ENCODE data around the gene IL13RA1.
"Not testable (repeated sequence)": the region's sequence is repeated elsewhere in the genome, so short reads cannot be mapped to it uniquely, and the experiment has no call there.

Gene IL13RA1

DNA sequence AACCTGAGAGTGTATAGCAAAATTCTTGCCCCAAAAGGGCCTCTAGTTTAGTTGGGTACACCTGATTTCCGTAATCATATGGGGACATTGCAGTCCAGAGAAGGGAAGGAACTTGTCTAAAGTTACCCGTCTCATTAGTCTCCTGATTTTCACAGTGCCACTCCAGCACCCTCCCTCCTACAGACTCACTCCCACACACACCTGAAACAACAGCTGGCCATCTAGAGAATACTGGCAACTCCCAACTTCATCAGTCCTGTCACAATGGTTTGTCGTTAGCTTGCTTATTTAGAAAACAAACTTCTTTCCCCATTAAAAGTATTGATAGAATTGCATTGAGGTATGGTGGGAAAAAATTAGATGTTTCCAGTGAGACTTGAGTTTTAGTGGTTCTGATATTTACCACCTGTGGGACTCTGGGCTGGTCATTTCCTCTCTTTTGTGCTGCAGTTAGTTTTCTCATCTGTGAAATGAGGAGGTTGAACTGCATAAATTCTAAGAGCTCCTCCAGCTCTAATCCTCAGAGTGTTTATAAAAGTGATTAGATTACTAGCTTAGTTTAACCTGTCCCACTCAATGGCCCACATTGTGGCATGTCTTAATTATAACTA is 1.7 kb downstream of the IL13RA1 start:
- DNase-seq (ENCODE audit: low spot score), result no peak

- no peak for DNase-seq (ENCODE audit: low spot score)
These were observed 3.3 kb downstream of the IL13RA1 start for GRCh38 chrX:118730500-118731247.

DNA sequence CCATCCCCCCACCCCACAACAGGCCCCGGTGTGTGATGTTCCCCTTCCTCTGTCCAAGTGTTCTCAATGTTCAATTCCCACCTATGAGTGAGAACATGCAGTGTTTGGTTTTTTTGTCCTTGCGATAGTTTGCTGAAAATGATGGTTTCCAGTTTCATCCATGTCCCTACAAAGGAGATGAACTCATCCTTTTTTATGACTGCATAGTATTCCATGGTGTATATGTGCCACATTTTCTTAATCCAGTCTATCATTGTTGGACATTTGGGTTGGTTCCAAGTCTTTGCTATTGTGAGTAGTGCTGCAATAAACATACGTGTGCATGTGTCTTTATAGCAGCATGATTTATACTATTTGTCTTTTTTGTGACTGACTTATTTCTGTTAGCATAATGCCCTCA is 5.1 kb downstream of the IL13RA1 start:
- not testable (repeated sequence) for DNase-seq (ENCODE audit: low spot score)

GRCh38 chrX:118734909-118735308 is 7.5 kb downstream of the IL13RA1 start:
- no peak for DNase-seq (ENCODE audit: low spot score)

DNA sequence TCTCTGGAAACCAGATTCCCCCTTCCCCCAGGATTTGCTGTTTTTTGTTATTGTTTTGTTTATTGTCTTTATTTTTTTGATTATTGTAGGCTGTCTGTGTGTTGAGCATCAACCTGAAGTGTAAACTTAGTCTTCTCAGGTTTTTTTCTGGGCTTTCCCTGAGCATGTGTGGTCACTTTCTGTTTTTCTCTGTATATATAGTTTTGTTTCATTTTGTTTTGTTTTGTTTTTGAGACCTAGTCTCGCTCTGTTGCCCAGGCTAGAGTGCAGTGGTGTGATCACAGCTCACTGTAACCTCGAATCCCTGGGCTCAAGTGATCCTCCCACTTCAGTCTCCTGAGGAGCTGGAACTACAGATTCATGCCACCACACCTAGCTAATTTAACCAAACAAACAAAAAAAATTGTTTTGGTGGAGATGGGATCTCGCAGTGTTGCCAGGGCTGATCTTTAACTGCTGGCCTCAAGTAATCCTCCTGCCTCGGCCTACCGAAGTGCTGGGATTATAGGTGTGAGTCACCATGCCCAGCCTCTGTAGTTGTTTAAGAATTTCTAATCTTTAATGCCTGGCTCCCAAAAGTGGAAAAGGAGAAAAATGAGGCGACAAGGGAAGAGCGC is 9.1 kb downstream of the IL13RA1 start:
- no peak for DNase-seq (ENCODE audit: low spot score)

DNA sequence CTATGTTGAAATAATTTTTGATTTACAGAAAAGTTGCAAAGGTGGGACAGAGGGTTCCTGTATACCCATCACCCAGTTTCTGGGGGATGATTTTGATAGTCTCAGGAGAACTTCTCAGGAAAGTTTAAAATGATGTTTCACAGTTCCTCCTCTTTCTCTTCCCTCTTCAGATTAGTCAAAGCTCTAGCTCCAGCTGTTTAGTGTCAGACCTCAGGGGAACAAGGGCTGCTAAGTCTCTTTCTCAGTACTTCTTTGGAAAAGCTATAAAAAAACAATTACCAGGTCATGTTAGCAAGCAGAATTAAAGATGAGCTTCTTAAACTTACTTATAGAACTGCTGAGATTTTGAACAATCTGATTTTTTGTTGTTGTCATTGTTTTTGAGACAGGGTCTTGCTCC is 12.2 kb downstream of the IL13RA1 start:
- no peak for DNase-seq (ENCODE audit: low spot score)

DNA sequence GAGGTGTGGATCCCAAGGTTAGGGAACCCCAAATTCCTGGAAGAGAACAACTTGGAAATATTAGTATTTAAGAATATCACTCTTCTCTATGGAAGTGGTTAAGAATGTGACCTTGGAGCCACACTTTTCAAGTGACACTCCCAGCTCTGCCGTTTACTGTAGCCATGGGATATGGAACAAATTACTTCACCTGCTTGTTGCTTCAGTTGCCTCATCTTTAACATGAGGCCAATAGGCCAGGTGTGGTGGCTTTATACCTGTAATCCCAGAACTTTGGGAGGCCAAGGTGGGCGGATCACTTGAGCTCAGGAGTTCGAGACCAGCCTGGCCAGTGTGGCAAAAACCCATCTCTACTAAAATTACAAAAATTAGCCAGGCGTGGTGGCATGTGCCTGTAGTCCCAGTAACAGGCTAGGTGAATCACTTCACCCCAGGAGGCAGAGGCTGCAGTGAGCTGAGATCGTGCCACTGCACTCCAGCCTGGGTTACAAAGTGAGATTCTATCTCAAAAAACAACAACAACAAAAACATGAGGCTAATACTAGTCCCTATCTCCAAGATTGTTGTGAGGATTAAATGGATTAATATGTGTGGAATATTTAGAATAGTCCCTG is 13.0 kb downstream of the IL13RA1 start:
- no peak for DNase-seq (ENCODE audit: low spot score)

GRCh38 chrX:118742176-118742575 is 14.8 kb downstream of the IL13RA1 start:
- no peak for DNase-seq (ENCODE audit: low spot score)

DNA sequence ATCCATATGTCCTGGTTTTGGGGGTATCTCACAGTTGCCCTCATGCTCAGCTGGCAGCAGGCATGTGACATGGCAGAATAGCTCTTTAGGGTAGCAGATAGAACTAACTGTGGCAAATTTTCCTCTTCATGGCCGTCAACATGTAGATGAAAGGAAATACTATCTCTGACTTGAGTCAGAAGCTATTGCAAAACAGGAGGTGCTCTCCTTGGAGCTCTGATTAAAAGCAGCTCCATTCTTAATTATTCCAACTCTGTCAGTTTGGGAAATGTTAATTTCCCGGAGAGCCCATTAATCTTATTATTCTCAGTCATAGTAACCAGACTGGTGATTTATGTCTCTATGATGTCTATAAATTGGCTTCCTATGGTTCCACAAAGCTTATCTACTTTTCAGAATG is 18.2 kb downstream of the IL13RA1 start:
- no peak for DNase-seq (ENCODE audit: low spot score)

DNA sequence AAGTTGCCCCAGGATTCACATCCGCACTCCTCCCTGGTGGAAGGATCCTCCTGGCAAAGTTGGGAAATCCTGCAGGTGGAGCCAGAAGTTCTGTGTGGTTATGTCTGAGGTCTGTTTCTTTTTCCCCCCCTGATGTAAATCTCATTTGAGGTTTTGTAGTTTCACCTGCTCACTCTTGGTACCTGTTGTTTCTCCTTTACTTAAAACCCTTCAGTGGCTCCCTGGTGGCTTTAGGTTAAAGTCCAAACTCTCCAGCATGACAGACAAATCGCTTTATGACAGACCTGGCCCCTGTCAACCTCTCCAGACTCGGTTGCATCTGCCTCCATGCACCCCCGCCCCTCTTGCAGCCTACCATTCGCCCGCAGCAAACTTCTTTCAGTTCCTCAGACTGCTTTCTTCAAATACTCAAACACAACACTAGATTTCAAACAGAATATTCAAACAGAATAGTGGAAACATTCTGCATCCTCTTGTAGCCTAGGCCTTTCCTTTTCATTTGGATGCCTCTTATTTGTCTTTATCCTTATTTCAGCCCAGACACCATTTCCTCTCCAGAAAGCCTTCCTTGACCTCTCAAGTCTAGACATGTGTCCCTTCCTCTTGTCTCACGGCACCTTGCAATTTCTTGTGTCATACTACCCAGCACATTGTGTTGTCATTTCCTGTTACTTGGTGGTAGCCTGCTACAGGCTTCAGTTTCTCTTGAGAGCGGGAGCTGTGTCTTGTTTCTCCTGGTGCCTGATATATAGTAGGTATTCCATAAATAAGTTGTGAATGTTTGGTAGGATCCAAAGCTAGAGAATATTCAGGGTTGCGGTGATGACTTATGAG is 24.8 kb downstream of the IL13RA1 start:
- no peak for DNase-seq (ENCODE audit: low spot score)

- DNase-seq (ENCODE audit: low spot score), result no peak
These were observed 28.2 kb downstream of the IL13RA1 start for GRCh38 chrX:118755633-118756032.

DNA sequence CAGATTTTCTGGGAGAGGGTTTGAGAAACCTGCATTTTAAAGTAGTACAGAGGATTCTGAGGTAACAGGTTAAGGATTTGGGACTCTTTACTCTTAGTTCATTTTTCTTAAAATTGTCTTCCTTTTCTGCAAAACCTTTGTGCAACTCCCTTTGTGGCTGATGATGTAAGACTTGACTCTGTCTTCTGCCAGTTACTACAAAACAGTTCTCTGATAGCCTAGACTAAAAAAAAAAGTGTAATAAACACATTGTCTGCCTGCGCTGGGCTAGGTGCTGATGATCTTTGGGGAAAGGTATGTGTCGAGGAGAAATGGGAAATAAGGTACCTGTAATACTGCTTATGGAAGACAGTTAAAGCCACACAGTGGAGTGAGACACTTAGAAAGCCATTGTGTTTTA is 28.7 kb downstream of the IL13RA1 start:
- DNase-seq (ENCODE audit: low spot score), result no peak

- no peak for DNase-seq (ENCODE audit: low spot score)
These were observed 31.1 kb downstream of the IL13RA1 start for GRCh38 chrX:118758511-118758910.

- DNase-seq (ENCODE audit: low spot score), result no peak
These were observed 32.6 kb downstream of the IL13RA1 start for GRCh38 chrX:118760025-118760424.

DNA sequence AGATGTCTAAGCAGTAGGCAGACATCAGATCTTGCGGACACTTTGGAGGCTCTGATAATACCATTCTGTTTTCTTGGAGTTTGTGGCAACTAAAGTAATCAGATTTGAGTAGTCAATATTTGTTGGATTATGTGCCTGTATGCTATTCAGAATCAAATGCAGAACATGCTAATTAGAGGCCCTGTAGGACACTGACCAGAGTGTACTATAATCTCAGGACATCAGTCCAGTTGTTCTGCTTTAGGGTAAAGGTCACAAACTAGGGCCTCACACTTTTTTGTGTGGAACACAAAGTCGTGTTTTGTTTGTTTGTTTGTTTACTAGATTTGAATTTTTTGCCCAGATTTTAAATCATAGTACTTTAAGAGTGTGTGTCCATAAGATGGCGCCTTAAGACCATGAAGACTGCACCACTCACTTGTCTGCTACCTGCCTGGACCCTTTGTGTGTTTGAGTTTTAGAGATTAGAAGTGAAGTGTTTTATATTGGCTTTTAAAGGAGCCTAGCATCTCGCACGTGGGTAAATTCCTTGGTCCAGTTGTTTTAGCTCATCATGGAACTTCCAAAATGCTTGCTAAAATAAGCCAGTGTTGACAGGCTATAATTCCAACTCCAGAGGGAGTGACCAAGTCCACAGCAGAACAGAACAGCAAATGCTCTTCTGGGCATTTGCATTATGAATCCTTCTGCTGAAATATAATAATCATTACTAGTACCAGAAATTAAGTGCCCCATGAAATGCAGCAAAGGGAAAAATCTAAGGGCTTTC is 34.7 kb downstream of the IL13RA1 start:
- DNase-seq (ENCODE audit: low spot score), result no peak

DNA sequence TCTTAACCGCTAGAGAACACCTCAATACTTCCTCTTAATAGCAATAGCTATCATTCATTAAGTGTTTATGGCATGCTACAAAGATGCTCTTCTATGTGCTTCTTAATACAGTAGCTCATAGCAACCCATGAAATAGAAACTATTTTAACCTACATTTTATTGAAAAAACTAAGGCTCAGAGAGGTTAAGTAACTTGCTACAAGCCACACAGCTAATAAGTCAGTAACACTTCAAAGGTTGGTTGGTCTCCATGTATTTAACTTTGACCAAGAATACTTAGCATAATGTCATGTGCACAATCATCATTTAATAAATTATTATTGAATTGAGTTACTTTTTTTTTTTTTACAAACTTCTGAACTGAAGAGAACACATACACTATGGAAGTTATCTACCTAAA is 36.1 kb downstream of the IL13RA1 start:
- no peak for DNase-seq (ENCODE audit: low spot score)

GRCh38 chrX:118764122-118764521 is 36.7 kb downstream of the IL13RA1 start:
- DNase-seq (ENCODE audit: low spot score), result no peak

DNA sequence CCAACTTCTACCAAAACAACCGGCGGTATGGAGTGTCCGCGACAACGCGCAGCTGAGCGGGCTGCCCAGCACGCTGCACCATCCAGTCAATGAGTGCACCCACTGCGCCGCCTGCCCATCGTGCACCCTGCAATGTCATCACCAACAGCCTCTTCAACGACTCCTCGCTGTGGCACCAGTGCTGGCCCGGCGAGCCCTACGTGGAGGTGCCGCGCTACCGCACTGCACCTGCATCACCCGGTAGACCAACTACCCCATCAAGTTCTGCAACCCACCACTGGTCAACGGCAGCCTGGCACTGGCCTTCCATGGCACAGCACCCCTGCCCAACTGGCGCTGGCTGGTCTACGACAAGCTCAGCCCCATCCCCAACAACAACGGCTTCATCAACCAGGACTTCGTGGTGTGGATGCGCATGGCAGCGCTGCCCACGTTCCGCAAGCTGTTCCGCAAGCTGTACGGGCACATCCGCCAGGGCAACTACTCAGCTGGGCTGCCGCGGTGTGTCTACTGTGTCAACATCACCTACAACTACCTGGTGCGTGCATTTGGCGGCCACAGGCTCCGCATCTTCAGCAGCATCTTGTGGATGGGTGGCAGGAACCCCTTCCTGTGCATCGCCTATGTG is 42.8 kb downstream of the IL13RA1 start:
- DNase-seq (ENCODE audit: low spot score), result no peak

DNA sequence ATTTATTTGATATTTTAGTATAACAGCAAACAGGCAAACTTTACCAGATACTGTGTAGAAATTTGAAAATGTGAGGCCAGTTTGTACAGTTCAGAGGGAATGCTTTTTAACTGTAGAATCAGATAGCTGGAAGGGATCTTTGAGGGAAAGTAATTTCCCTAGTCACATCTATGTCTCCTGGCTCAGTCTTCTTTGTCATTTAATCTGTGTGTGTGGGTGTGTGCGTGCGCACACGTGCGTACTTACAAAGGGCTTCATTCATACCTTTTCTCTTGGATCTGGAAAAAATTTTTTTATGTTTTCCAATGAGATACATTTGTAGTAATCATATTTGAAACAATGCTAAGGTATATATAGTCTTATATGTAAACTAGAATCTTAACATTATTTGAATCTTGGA is 44.6 kb downstream of the IL13RA1 start:
- no peak for DNase-seq (ENCODE audit: low spot score)

DNA sequence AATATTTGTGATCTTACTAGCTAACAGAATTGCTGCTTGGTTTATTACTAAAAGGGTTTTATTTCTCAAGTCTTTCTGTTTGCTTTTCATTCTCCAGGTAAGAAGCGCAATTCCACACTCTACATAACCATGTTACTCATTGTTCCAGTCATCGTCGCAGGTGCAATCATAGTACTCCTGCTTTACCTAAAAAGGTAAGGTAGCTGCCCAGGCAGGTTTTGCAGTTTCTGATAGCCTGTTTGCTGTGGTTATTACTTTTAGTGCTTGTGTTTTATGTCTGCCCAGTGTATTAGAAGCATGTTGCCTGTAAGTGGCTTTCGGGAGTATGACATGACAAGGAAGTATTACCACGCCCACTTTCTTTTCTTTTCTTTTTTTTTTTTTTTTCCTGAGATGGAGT is 46.4 kb downstream of the IL13RA1 start:
- no peak for DNase-seq (ENCODE audit: low spot score)

DNA sequence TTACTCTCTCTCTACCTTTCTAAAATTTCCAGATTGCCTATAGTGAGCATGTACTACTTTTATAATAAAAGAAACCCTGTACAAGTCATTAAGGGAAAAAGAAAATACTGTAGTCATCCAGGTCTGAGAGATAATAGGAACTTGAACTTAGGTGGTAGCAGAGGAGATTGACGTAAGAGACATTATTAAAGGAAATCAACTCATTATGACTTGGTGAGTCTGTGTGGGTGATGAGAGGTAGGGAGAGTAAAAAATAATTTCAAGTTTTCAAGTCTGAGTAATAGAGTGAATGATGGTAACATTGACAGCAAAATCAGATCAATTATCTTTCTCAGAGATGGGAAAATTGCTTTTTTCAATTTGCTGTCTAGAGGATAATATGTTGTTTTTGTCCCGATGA is 52.2 kb downstream of the IL13RA1 start:
- no peak for DNase-seq (ENCODE audit: low spot score)

Measured in HuH-7.5 (cell line).